SK-N-MC (cell line): Measurements from ENCODE around the gene EPB41L3.

Experiments
- EZH2 ChIP-seq: fragments of 200-600 bp; sonication (generic); IDR thresholded peaks from one replicate; pipeline ENCODE4 v1.6.1; 2017; ENCODE audit warnings: antibody characterized with exemption
- POLR2AphosphoS5 ChIP-seq: IDR thresholded peaks from 2 replicates; pipeline ENCODE4 v1.6.1; 2012; ENCODE audit warnings: mild to moderate bottlenecking, low read depth, low read length, borderline replicate concordance

DNA sequence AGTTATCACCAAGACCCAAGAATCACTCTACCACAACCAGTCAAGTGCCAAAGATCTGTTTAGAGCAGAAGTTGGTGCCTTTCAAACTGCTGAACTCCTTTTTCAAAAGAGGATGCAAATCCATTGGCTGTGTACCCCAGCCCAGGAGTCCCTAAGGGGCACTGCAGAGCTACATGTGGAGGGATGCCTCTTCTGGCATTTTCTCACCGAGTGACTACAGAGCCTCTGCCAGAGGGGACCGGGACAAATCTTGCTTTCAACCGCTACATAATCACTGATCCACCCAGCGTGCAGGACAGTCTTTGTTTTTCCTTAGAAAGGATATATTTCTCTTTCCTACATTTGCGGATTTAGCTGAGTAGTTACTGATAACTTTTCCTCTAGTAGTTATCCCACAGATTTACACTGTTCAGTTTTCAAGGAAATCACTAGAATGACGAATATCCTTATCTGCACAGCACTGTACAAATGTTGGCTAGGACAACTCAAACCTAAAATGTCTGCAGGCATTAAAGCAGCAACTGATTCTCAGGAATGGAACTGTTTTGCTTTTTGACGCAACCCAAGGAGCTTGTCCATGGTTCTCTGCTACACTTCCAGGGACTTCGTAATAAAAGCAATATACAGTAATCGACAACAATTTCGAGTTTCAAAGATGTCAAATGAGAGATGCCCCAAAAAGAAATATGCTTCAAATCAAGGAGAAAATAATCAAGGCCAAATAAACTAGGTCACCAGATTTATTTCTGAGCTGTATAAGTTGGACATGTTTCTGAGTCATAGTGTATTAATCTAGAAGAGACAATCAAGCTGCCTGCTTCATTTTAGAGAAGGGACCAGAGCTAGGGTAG is 24.1 kb downstream of the EPB41L3 start:
- TF ChIP-seq EZH2: no peak
- no peak for TF ChIP-seq POLR2AphosphoS5
